Mucosa of rectum (tissue), 2 donors: Measurements from ENCODE around the gene PSMB1.
"Not testable (repeated sequence)": the region's sequence is repeated elsewhere in the genome, so short reads cannot be mapped to it uniquely, and the experiment has no call there.

Experiments used
- H3K27ac ChIP-seq, 2 donors: one replicate each; pipeline ENCODE4 v1.7.0; 2013; ENCODE audit warnings: inconsistent platforms in 2 of 2, low read depth in 2 of 2, low read length in 2 of 2
- H3K27me3 ChIP-seq, 2 donors: one replicate each; pipeline ENCODE4 v1.7.0; 2013; ENCODE audit warnings: low read length in 2 of 2; ENCODE audit not compliant: control insufficient read depth in 2 of 2, insufficient read depth in 2 of 2
- H3K36me3 ChIP-seq, 2 donors: one replicate each; pipeline ENCODE4 v1.7.0; 2013; ENCODE audit warnings: low read length in 2 of 2; ENCODE audit not compliant: control insufficient read depth in 2 of 2, insufficient read depth in 2 of 2
- H3K4me1 ChIP-seq, 2 donors: one replicate each; pipeline ENCODE4 v1.7.0; 2013; ENCODE audit warnings: low read length in 2 of 2, mild to moderate bottlenecking in 1 of 2; ENCODE audit not compliant: control insufficient read depth in 2 of 2, insufficient read depth in 2 of 2
- H3K4me3 ChIP-seq, 2 donors: one replicate each; pipeline ENCODE4 v1.7.0; 2013; ENCODE audit warnings: low read length in 2 of 2
- H3K9ac ChIP-seq, 2 donors: one replicate each; pipeline ENCODE4 v1.7.0; 2013; ENCODE audit warnings: low read length in 2 of 2, low read depth in 1 of 2, mild to moderate bottlenecking in 1 of 2
- H3K9me3 ChIP-seq, 2 donors: one replicate each; pipeline ENCODE4 v1.7.0; 2013; ENCODE audit warnings: low read length in 2 of 2; ENCODE audit not compliant: control insufficient read depth in 2 of 2
- donor health status: healthy.
- donor health status: Normal muscosa, but diverticular disease.

Gene PSMB1

DNA sequence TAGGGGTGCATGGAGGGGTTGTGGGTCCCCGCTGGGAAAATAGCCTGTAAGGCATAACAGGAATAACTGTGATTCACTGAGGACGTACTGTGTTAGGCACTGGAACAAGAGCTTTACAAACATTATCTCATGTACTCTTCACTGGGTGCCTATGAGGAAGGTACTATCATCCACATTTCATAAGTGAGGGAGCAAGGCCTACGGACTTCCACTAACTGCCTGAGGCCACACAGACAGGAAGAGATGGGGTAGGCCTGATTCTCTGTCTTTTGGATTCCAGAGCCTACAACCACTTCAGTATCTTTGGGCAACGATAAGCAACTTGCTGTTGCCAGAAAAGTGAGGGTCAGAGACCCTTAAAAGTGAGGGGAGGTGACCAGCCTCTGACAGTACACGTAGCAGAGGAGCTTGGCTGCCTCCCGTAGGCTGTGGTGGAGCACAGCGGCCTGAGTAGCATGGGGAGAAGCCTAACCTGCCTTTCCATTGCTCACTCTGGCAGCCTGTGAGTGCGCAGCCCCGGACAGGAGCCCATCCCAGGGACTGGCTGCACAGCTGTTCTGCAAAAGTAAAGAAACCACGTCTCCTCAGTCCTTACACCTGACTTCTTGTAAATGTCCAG, 30.4 kb downstream of the PSMB1 start:
- no peak overlapping the region for H3K9ac ChIP-seq
- no peak overlapping the region for H3K27ac ChIP-seq

DNA sequence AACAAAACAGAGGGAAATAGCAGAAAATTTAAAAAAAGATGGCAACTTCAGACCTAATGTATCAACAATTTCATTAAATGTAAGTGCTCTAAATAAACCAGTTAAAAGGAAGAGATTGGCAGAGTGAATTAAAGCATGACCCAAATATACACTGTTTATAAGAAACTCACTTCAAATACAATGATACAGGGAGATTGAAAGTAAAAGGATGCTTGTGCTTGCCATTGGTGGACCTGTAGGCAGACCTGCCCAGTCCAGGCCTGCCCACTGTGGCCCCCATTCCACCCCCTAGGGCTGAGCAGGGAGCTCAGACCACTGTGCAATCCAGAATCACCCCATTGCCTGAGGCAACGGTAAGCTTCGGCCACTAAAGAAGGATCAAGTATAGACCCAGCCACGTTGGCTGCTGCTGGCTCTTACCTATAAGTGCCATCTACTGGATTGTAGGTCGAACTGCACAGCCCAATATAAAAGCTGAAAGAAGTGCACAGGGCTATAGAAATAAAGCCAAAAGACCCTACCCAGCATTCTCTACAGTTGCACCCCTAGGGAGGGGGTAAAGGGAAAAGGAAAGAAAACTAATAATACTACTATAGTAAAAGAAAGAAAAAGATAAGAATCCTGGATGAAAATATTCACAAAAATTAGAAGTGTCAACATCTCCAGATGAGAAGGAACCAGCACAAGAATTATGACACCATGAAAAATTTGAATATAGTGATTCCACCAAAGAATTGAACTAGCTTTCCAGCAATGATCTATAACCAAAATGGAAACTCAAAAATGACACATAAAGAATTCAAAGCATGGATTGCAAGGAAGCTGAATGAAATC, 36.1 kb downstream of the PSMB1 start:
- Histone ChIP-seq H3K27me3 (no peaks in the 10 kb centered on the region), H3K4me1 (no peaks in the 10 kb centered on the region), H3K9me3 (no peaks in the 10 kb centered on the region), H3K4me3 (no peak overlapping the region), H3K27ac (no peak overlapping the region), H3K36me3 (no peaks in the 10 kb centered on the region), H3K9ac (no peak overlapping the region)

More for the DNA sequence above, 30.4 kb downstream of the PSMB1 start:
- Histone ChIP-seq H3K36me3 (no peaks in the 10 kb centered on the region), H3K27me3 (no peaks in the 10 kb centered on the region), H3K4me1 (no peaks in the 10 kb centered on the region), H3K9me3 (no peaks in the 10 kb centered on the region), H3K4me3 (no peak overlapping the region)

DNA sequence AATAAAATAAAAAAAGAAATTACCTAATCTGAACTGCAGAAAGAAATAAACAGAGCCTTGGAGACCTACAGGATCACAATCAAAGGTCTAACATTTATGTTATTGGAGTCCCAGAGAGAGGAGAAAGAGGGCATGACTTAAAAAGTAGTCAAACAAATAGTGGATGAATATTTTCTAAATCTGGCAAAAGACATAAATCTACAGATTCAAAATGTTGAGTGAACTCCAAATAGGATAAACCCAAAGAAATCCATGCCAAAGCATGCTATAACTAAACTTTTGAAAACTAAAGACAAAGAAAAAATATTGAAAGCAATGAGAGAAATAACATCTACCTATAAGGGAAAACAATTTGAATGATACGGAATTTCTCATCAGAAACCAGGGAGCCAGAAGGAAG, 38.2 kb downstream of the PSMB1 start:
- Histone ChIP-seq H3K36me3 (no peaks in the 10 kb centered on the region), H3K4me3 (no peak overlapping the region), H3K4me1 (no peaks in the 10 kb centered on the region), H3K9me3 (no peaks in the 10 kb centered on the region), H3K9ac (no peak overlapping the region), H3K27ac (no peak overlapping the region), H3K27me3 (no peaks in the 10 kb centered on the region)

DNA sequence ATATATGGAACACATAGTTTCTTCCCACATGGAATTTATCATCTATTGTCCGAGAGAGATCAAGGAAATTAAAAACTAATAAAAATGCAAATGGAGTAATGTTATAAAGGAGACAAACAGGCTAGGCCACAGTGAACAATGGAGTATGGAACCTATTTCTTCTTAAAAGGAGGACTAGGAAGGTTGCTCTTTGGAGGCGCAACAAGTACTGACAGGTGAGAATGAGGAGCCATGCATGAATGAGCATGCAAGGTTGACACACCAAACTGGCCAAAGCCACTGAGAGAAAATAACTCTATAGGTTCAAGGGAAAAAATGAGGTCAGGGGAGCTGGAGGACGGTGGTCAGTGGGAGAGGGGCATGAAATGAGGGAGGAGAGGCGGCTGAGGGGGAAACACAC, 40.9 kb downstream of the PSMB1 start:
- Histone ChIP-seq H3K4me3 (no peak overlapping the region), H3K27ac (no peak overlapping the region), H3K9me3 (no peaks in the 10 kb centered on the region), H3K9ac (no peak overlapping the region), H3K4me1 (no peaks in the 10 kb centered on the region), H3K27me3 (no peaks in the 10 kb centered on the region), H3K36me3 (no peaks in the 10 kb centered on the region)

DNA sequence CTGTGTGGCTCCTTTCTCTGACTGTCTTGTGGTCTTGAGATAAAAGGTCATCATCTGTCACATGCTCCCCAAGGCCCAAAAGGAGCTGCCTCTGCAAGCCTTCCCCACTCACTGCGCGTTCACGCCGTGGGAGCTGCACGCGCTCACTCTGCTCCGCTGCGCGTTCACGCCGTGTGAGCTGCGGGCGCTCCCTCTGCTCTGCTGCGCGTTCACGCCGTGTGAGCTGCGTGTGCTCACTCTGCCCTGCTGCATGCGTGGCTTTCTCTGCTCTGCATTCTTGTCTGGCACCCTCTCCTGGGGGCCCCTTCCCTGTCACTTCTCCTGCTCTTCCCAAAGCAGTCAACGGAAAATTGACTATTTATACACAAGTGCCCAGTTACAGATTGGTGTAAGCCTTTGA, 42.5 kb downstream of the PSMB1 start:
- no peaks in the 10 kb centered on the region for H3K4me1 ChIP-seq
- H3K4me3 ChIP-seq: no peak overlapping the region
- H3K27me3 ChIP-seq: no peaks in the 10 kb centered on the region
- H3K9ac ChIP-seq: no peak overlapping the region
- no peak overlapping the region for H3K27ac ChIP-seq
- no peaks in the 10 kb centered on the region for H3K36me3 ChIP-seq
- no peaks in the 10 kb centered on the region for H3K9me3 ChIP-seq

DNA sequence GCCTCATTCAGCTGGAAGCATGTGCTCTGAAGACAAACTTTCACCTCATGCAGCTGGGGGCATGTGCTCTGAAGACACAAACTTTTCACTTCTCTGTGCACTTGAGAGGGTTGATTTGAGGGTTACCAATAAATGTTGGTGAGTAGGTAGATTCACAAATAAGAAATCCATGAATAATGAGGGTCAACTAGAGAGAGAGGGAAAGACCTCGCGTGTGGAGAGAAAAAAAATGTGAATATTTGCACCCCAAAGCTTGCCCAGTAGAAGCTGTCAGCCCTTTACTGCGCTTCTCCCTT, 43.4 kb downstream of the PSMB1 start:
- no peaks in the 10 kb centered on the region for H3K27me3 ChIP-seq
- no peak overlapping the region for H3K9ac ChIP-seq
- H3K4me3 ChIP-seq: no peak overlapping the region
- H3K9me3 ChIP-seq: no peaks in the 10 kb centered on the region
- no peak overlapping the region for H3K27ac ChIP-seq
- no peaks in the 10 kb centered on the region for H3K4me1 ChIP-seq
- no peaks in the 10 kb centered on the region for H3K36me3 ChIP-seq

DNA sequence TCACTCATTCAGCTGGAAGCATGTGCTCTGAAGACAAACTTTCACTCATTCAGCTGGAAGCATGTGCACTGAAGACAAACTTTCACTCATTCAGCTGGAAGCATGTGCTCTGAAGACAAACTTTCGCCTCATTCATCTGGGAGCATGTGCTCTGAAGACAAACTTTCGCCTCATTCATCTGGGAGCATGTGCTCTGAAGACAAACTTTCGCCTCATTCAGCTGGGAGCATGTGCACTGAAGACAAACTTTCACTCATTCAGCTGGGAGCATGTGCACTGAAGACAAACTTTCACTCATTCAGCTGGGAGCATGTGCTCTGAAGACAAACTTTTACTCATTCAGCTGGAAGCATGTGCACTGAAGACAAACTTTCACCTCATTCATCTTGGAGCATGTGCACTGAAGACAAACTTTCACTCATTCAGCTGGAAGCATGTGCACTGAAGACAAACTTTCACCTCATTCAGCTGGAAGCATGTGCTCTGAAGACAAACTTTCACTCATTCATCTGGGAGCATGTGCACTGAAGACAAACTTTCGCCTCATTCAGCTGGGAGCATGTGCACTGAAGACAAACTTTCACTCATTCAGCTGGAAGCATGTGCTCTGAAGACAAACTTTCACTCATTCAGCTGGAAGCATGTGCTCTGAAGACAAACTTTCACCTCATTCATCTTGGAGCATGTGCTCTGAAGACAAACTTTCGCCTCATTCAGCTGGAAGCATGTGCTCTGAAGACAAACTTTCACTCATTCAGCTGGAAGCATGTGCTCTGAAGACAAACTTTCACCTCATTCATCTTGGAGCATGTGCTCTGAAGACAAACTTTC, 44.0 kb downstream of the PSMB1 start:
- H3K36me3 ChIP-seq, H3K9me3 ChIP-seq, H3K4me1 ChIP-seq, H3K27me3 ChIP-seq, H3K4me3 ChIP-seq, H3K9ac ChIP-seq, H3K27ac ChIP-seq: not testable (repeated sequence)

DNA sequence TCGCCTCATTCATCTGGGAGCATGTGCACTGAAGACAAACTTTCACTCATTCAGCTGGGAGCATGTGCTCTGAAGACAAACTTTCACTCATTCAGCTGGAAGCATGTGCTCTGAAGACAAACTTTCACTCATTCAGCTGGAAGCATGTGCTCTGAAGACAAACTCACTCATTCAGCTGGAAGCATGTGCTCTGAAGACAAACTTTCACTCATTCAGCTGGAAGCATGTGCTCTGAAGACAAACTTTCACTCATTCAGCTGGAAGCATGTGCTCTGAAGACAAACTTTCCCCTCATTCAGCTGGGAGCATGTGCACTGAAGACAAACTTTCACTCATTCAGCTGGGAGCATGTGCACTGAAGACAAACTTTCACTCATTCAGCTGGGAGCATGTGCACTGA, 44.8 kb downstream of the PSMB1 start:
- not testable (repeated sequence) for H3K36me3 ChIP-seq, H3K4me3 ChIP-seq, H3K9me3 ChIP-seq, H3K27me3 ChIP-seq, H3K9ac ChIP-seq, H3K4me1 ChIP-seq, H3K27ac ChIP-seq

DNA sequence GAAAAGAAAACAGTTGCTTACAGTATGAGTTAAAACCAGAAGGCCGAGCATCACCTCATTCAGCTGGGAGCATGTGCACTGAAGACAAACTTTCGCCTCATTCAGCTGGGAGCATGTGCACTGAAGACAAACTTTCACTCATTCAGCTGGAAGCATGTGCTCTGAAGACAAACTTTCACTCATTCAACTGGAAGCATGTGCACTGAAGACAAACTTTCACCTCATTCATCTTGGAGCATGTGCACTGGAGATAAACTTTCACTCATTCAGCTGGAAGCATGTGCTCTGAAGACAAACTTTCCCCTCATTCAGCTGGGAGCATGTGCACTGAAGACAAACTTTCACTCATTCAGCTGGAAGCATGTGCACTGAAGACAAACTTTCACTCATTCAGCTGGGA, 45.4 kb downstream of the PSMB1 start:
- not testable (repeated sequence) for H3K36me3 ChIP-seq, H3K4me1 ChIP-seq, H3K9me3 ChIP-seq

DNA sequence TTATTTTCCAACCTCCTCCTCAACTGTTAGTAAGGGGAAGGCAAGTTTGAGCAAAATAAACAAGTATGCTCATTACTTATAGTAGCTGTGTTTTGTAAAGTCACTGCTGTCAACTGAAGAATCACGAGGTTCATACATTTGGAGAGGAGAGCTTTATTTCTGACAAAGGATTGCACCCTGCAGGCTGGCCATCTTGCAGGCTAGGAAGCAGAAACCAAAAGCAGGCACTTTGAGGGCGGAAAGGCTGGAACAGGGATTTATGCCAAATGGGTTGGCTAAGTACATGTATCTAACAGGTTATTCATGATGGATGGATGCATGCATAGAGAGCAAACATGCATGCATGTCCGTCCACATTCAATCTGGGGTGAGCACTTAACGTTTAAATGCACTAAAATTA, 46.7 kb downstream of the PSMB1 start:
- Histone ChIP-seq H3K36me3 (no peaks in the 10 kb centered on the region), H3K27me3 (peaks cover 0 to 2% of the 10 kb centered on the region in 2 donors), H3K4me3 (no peak overlapping the region), H3K9ac (no peak overlapping the region), H3K4me1 (no peaks in the 10 kb centered on the region), H3K27ac (no peak overlapping the region), H3K9me3 (peaks cover 0 to 3% of the 10 kb centered on the region in 2 donors)

More for the DNA sequence above, 45.4 kb downstream of the PSMB1 start:
- H3K9ac ChIP-seq, H3K4me3 ChIP-seq, H3K27me3 ChIP-seq, H3K27ac ChIP-seq: not testable (repeated sequence)
